WTC11 (cell line): ENCODE data around the gene FBXO3. TPM values are rescaled to one million over a fixed set of nuclear protein-coding genes. Genes with fewer than 3 reads are reported as not detected.

Experiments used
- ATAC-seq: fragments of 200-7000 bp; cut with Tn5 transposase; 2 replicates; pipeline ENCODE4 v1.10.0; 2021; ENCODE audit warnings: mild to moderate bottlenecking, moderate library complexity
- CTCF ChIA-PET: fragments of 300-600 bp; sonication (Branson Sonifier 250); formaldehyde crosslinking; loops from one replicate; lab custom pipeline; 2021; ENCODE audit warnings: antibody characterized with exemption; lab: Charles Lee
- POLR2A ChIA-PET: fragments of 350-600 bp; sonication (Branson Sonifier 250); formaldehyde crosslinking; loops from one replicate; lab custom pipeline; 2021; ENCODE audit warnings: antibody characterized with exemption; lab: Charles Lee
- DNase-seq: peaks from one replicate; pipeline ENCODE4 v3.0.0; 2021; ENCODE audit warnings: low spot score
- H3K27ac Mint-ChIP-seq: 2 replicates; pipeline ENCODE4 v1.8.0; 2021; ENCODE audit warnings: mixed read lengths
- H3K27me3 Mint-ChIP-seq: 2 replicates; pipeline ENCODE4 v1.8.0; 2021; ENCODE audit warnings: low read depth, mild to moderate bottlenecking, moderate library complexity, mixed read lengths
- H3K36me3 Mint-ChIP-seq: 2 replicates; pipeline ENCODE4 v1.8.0; 2021; ENCODE audit warnings: mixed read lengths
- H3K4me1 Mint-ChIP-seq: 2 replicates; pipeline ENCODE4 v1.8.0; 2022; ENCODE audit warnings: mixed read lengths
- H3K4me3 Mint-ChIP-seq: 2 replicates; pipeline ENCODE4 v1.8.0; 2021; ENCODE audit warnings: mild to moderate bottlenecking, moderate library complexity, mixed read lengths
- H3K9me3 Mint-ChIP-seq: 2 replicates; pipeline ENCODE4 v1.8.0; 2021; ENCODE audit warnings: mixed read lengths
- ARID4B ChIP-seq: sonication (generic); formaldehyde crosslinking; IDR thresholded peaks from 2 replicates; pipeline ENCODE4 v1.8.0; 2023; ENCODE audit warnings: missing genetic modification reagents, mild to moderate bottlenecking, borderline replicate concordance
- ATF3 ChIP-seq: sonication (generic); formaldehyde crosslinking; conservative IDR thresholded peaks from 2 replicates; pipeline ENCODE4 v1.8.1; 2022; ENCODE audit warnings: mild to moderate bottlenecking, missing genetic modification reagents
- CBFB ChIP-seq: sonication (generic); formaldehyde crosslinking; IDR thresholded peaks from 2 replicates; pipeline ENCODE4 v1.8.1; 2022; ENCODE audit warnings: mild to moderate bottlenecking, low read depth, missing genetic modification reagents
- CREB1 ChIP-seq: sonication (generic); formaldehyde crosslinking; IDR thresholded peaks from 2 replicates; pipeline ENCODE4 v1.8.0; 2023; ENCODE audit warnings: mild to moderate bottlenecking, missing genetic modification reagents
- CTCF ChIP-seq: fragments of 200-600 bp; IDR thresholded peaks from 2 replicates; pipeline ENCODE4 v1.8.0; 2022; ENCODE audit warnings: antibody characterized with exemption
- HMGA2 ChIP-seq: fragments of 250-450 bp; sonication (Bioruptor Pico); IDR thresholded peaks from 2 replicates; pipeline ENCODE4 v1.4.0; 2021; ENCODE audit warnings: mild to moderate bottlenecking, moderate library complexity
- NFE2L1 ChIP-seq: sonication (generic); formaldehyde crosslinking; IDR thresholded peaks from 2 replicates; pipeline ENCODE4 v1.8.1; 2023; ENCODE audit warnings: missing genetic modification reagents
- NR3C1 ChIP-seq: sonication (generic); formaldehyde crosslinking; conservative IDR thresholded peaks from 2 replicates; pipeline ENCODE4 v1.8.1; 2023; ENCODE audit warnings: low read depth, mild to moderate bottlenecking, missing genetic modification reagents
- PRRX2 ChIP-seq: fragments of 250-450 bp; sonication (Bioruptor Pico); IDR thresholded peaks from 2 replicates; pipeline ENCODE4 v1.8.0; 2021; ENCODE audit warnings: mild to moderate bottlenecking
- ZBTB21 ChIP-seq: sonication (generic); formaldehyde crosslinking; IDR thresholded peaks from 2 replicates; pipeline ENCODE4 v1.8.1; 2023; ENCODE audit warnings: mild to moderate bottlenecking, missing genetic modification reagents, borderline replicate concordance
- ZNF121 ChIP-seq: sonication (generic); formaldehyde crosslinking; IDR thresholded peaks from 2 replicates; pipeline ENCODE4 v1.8.0; 2023; ENCODE audit warnings: missing genetic modification reagents
- ZNF138 ChIP-seq: sonication (generic); formaldehyde crosslinking; conservative IDR thresholded peaks from 2 replicates; pipeline ENCODE4 v1.8.1; 2022; ENCODE audit warnings: mild to moderate bottlenecking, moderate library complexity, missing genetic modification reagents
- ZNF317 ChIP-seq: sonication (generic); formaldehyde crosslinking; IDR thresholded peaks from 2 replicates; pipeline ENCODE4 v1.8.1; 2023; ENCODE audit warnings: low read depth, mild to moderate bottlenecking, moderate library complexity, missing genetic modification reagents, borderline replicate concordance
- total RNA-seq: library from RNA; stranded (reverse); gene quantifications from 3 replicates; pipeline ENCODE4 v1.2.3, GENCODE V29; 2021
- TF ChIP-seq, protein P1 (sequence below): sonication (generic); formaldehyde crosslinking; IDR thresholded peaks from 2 replicates; pipeline ENCODE4 v1.8.1; 2022; ENCODE audit warnings: missing genetic modification reagents, borderline replicate concordance
- TF ChIP-seq, protein P2 (sequence below): sonication (generic); formaldehyde crosslinking; IDR thresholded peaks from 2 replicates; pipeline ENCODE4 v1.8.0; 2022; ENCODE audit warnings: mild to moderate bottlenecking, missing genetic modification reagents
- TF ChIP-seq, protein P3 (sequence below): sonication (generic); formaldehyde crosslinking; IDR thresholded peaks from 2 replicates; pipeline ENCODE4 v1.8.1; 2023; ENCODE audit warnings: mild to moderate bottlenecking, missing genetic modification reagents
- TF ChIP-seq, protein P4 (sequence below): sonication (generic); formaldehyde crosslinking; IDR thresholded peaks from 2 replicates; pipeline ENCODE4 v1.8.0; 2022; ENCODE audit warnings: mild to moderate bottlenecking, missing genetic modification reagents
- TF ChIP-seq, protein P5 (sequence below): fragments of 250-450 bp; sonication (Bioruptor Pico); conservative IDR thresholded peaks from 2 replicates; pipeline ENCODE4 v1.9.0; 2021; ENCODE audit warnings: mild to moderate bottlenecking

Gene FBXO3
- total RNA-seq, 1 experiment from 2014 or later, result 14.5 TPM

DNA sequence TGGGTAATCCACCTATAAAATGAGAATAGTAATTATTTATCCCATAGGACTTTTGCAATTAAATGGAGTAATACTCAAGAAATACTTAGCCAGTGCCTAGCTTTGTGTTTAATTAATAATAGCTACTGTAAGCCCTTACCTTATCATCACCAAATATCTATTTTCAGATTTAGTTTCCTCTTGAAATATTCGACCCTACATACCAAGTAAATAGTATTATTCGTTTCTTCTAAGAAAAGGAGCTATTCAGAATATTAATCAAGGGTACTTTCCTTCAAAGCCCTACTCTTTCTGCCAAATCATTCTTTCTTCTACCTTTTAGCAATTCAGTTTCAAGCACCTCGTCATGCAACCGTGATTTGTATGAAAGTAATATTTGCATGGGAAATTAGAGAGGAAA is 6.7 kb downstream of the FBXO3 start:
- H3K4me1 Mint-ChIP-seq, result peaks cover under 1% of the 10 kb centered on the region; the same call in 1 of the 2 replicates
- H3K27ac Mint-ChIP-seq, result no peak overlapping the region
- peaks cover 8% of the 10 kb centered on the region; the same call in 1 of the 2 replicates for H3K9me3 Mint-ChIP-seq
- no peak overlapping the region for H3K4me3 Mint-ChIP-seq
- DNase-seq, result no peak
- CTCF ChIA-PET, result interaction anchor here (1.7 kb wide), 1 partner anchor 41 kb away, joined by 8 read pairs; no protein-coding TSS in a partner anchor
- peaks cover 23% of the 10 kb centered on the region for H3K36me3 Mint-ChIP-seq
- no peaks in the 10 kb centered on the region for H3K27me3 Mint-ChIP-seq
- TF ChIP-seq NFE2L1 (CRISPR knock-in tag), result no peak
- no peak for TF ChIP-seq CREB1 (CRISPR knock-in tag)
- TF ChIP-seq ZBTB21 (CRISPR knock-in tag), result no peak
- no peak for TF ChIP-seq ZNF138 (CRISPR knock-in tag)
- no peak for TF ChIP-seq CBFB (CRISPR knock-in tag)
- no peak for TF ChIP-seq ATF3 (CRISPR knock-in tag)
- TF ChIP-seq, protein P1, sequence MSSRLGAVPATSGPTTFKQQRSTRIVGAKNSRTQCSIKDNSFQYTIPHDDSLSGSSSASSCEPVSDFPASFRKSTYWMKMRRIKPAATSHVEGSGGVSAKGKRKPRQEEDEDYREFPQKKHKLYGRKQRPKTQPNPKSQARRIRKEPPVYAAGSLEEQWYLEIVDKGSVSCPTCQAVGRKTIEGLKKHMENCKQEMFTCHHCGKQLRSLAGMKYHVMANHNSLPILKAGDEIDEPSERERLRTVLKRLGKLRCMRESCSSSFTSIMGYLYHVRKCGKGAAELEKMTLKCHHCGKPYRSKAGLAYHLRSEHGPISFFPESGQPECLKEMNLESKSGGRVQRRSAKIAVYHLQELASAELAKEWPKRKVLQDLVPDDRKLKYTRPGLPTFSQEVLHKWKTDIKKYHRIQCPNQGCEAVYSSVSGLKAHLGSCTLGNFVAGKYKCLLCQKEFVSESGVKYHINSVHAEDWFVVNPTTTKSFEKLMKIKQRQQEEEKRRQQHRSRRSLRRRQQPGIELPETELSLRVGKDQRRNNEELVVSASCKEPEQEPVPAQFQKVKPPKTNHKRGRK (CRISPR knock-in tag), result no peak
- no peak for TF ChIP-seq PRRX2 (CRISPR knock-in tag)
- TF ChIP-seq CTCF, result no peak
- TF ChIP-seq, protein P2, sequence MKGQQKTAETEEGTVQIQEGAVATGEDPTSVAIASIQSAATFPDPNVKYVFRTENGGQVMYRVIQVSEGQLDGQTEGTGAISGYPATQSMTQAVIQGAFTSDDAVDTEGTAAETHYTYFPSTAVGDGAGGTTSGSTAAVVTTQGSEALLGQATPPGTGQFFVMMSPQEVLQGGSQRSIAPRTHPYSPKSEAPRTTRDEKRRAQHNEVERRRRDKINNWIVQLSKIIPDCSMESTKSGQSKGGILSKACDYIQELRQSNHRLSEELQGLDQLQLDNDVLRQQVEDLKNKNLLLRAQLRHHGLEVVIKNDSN, result no peak
- no peak for TF ChIP-seq ZNF317 (CRISPR knock-in tag)
- TF ChIP-seq, protein P3, sequence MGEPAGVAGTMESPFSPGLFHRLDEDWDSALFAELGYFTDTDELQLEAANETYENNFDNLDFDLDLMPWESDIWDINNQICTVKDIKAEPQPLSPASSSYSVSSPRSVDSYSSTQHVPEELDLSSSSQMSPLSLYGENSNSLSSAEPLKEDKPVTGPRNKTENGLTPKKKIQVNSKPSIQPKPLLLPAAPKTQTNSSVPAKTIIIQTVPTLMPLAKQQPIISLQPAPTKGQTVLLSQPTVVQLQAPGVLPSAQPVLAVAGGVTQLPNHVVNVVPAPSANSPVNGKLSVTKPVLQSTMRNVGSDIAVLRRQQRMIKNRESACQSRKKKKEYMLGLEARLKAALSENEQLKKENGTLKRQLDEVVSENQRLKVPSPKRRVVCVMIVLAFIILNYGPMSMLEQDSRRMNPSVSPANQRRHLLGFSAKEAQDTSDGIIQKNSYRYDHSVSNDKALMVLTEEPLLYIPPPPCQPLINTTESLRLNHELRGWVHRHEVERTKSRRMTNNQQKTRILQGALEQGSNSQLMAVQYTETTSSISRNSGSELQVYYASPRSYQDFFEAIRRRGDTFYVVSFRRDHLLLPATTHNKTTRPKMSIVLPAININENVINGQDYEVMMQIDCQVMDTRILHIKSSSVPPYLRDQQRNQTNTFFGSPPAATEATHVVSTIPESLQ (CRISPR knock-in tag), result no peak
- no peak for ATAC-seq
- POLR2A ChIA-PET, result no interaction called here

DNA sequence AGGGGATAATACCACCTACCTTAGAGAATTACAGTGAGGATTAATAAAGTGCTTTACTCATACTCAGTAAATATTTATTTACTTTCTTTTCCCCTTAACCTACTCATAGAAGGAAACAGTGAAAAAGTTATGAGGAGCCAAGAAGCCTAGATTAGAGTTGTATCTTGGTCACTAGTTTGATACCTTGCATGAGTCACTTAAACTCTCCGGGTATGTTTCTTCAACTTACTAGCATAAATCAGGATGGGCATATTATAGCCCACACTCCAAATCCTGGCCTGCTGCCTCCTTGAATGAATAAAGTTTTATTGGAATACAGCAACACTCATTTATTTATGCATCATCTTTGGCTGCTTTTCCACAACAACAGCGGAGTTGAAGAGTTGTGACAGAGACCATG is 8.2 kb downstream of the FBXO3 start:
- ATAC-seq (no peak), DNase-seq (no peak)
- CTCF ChIA-PET, result no interaction called here
- Mint-ChIP-seq H3K9me3 (peaks cover 8% of the 10 kb centered on the region; the same call in 1 of the 2 replicates), H3K4me1 (no peaks in the 10 kb centered on the region), H3K27me3 (no peaks in the 10 kb centered on the region), H3K27ac (no peak overlapping the region), H3K36me3 (peaks cover 23% of the 10 kb centered on the region), H3K4me3 (no peak overlapping the region)
- TF ChIP-seq NR3C1 (CRISPR knock-in tag), result no peak
- TF ChIP-seq, protein P4, sequence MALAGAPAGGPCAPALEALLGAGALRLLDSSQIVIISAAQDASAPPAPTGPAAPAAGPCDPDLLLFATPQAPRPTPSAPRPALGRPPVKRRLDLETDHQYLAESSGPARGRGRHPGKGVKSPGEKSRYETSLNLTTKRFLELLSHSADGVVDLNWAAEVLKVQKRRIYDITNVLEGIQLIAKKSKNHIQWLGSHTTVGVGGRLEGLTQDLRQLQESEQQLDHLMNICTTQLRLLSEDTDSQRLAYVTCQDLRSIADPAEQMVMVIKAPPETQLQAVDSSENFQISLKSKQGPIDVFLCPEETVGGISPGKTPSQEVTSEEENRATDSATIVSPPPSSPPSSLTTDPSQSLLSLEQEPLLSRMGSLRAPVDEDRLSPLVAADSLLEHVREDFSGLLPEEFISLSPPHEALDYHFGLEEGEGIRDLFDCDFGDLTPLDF (CRISPR knock-in tag), result no peak
- TF ChIP-seq, protein P5, sequence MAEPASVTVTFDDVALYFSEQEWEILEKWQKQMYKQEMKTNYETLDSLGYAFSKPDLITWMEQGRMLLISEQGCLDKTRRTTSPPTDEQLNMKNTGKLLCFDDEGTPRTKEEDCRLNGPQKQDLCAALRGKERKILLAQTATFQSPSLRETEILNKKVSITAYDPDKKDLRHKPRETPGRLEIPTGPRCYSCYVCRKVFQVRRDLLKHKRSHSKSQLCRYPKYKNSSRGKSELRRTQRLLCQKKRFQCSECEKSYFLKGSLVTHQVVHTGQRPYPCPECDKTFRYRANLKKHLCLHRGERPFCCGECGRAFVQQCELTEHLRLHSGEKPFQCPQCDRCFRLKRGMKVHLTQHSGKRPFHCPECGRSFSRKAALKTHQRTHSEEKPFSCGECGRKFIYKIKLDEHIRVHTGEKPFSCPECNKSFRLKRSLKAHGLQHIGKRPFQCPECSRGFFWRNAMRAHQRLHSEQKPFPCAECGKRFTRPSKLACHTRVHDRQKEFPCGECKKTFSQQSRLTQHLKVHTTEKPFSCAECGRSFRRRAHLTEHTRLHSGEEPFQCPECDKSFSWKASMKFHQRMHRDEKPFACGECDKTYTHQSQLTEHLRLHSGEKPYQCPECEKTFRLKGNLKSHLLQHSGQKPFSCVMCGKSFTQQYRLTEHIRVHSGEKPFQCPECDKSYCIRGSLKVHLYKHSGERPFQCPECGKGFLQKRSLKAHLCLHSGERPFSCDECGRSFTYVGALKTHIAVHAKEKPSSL (CRISPR knock-in tag), result no peak
- no peak for TF ChIP-seq ZNF121 (CRISPR knock-in tag)
- TF ChIP-seq ZNF138 (CRISPR knock-in tag), result no peak
- TF ChIP-seq ATF3 (CRISPR knock-in tag), result no peak
- no peak for TF ChIP-seq ARID4B (CRISPR knock-in tag)
- no peak for TF ChIP-seq HMGA2 (CRISPR knock-in tag)
- POLR2A ChIA-PET, result no interaction called here
